Loucy (cell line): ENCODE data around the gene RUVBL1.

Source experiments
- H2AFZ ChIP-seq: fragments of 200-600 bp; sonication (generic); 2 replicates; pipeline ENCODE4 v1.6.0; 2016; ENCODE audit warnings: antibody characterized with exemption, mild to moderate bottlenecking, low read length, moderate library complexity
- H3F3A ChIP-seq: fragments of 200-600 bp; 2 replicates; pipeline ENCODE4 v1.6.0; 2016; ENCODE audit warnings: antibody characterized with exemption, low read depth, mild to moderate bottlenecking
- H3K27me3 ChIP-seq: fragments of 200-600 bp; sonication (generic); 2 replicates; pipeline ENCODE4 v1.6.1; 2014; ENCODE audit warnings: low read length, mild to moderate bottlenecking; ENCODE audit not compliant: insufficient read depth, poor library complexity, severe bottlenecking
- H3K36me3 ChIP-seq: fragments of 200-600 bp; sonication (generic); 2 replicates; pipeline ENCODE4 v1.6.1; 2016; ENCODE audit warnings: low read length; ENCODE audit not compliant: insufficient read depth
- H3K4me1 ChIP-seq: fragments of 200-600 bp; sonication (generic); 2 replicates; pipeline ENCODE4 v1.5.1; 2014; ENCODE audit warnings: low read length, mild to moderate bottlenecking; ENCODE audit not compliant: insufficient read depth, poor library complexity, severe bottlenecking
- H3K4me2 ChIP-seq: fragments of 200-600 bp; sonication (generic); 2 replicates; pipeline ENCODE4 v1.6.0; 2014; ENCODE audit warnings: antibody characterized with exemption, low read length, low read depth, mild to moderate bottlenecking; ENCODE audit not compliant: poor library complexity, severe bottlenecking
- H3K4me3 ChIP-seq: fragments of 200-600 bp; sonication (generic); 2 replicates; pipeline ENCODE4 v1.5.1; 2014; ENCODE audit warnings: low read length, mild to moderate bottlenecking, mixed read lengths; ENCODE audit not compliant: poor library complexity, severe bottlenecking
- H3K79me2 ChIP-seq: fragments of 200-600 bp; sonication (generic); 2 replicates; pipeline ENCODE4 v1.6.1; 2014; ENCODE audit warnings: low read length; ENCODE audit not compliant: insufficient read depth
- H3K9ac ChIP-seq: fragments of 200-600 bp; sonication (generic); 2 replicates; pipeline ENCODE4 v1.6.0; 2014; ENCODE audit warnings: mild to moderate bottlenecking, low read depth, low read length, moderate library complexity; ENCODE audit not compliant: poor library complexity, severe bottlenecking
- H3K9me2 ChIP-seq: fragments of 200-600 bp; sonication (generic); replicated peaks from 2 replicates; pipeline ENCODE4 v1.6.1; 2016; ENCODE audit warnings: low read depth, low read length, mixed read lengths
- H3K9me3 ChIP-seq: fragments of 200-600 bp; sonication (generic); 2 replicates; pipeline ENCODE4 v1.6.1; 2014; ENCODE audit warnings: mild to moderate bottlenecking, antibody characterized with exemption, low read length, low read depth; ENCODE audit not compliant: insufficient read depth
- H4K20me1 ChIP-seq: fragments of 200-600 bp; sonication (generic); 2 replicates; pipeline ENCODE4 v1.6.0; 2014; ENCODE audit warnings: antibody characterized with exemption, low read length, mild to moderate bottlenecking; ENCODE audit not compliant: insufficient read depth, poor library complexity, severe bottlenecking
- EZH2phosphoT487 ChIP-seq: fragments of 200-600 bp; IDR thresholded peaks from 2 replicates; pipeline ENCODE4 v1.6.1; 2018; ENCODE audit warnings: antibody characterized with exemption, mild to moderate bottlenecking, moderate library complexity, borderline replicate concordance
- TF ChIP-seq, protein P1 (sequence below): fragments of 200-600 bp; sonication (generic); conservative IDR thresholded peaks from 2 replicates; pipeline ENCODE4 v1.5.1; 2014; ENCODE audit warnings: mild to moderate bottlenecking, antibody characterized with exemption, low read length

Gene RUVBL1

DNA sequence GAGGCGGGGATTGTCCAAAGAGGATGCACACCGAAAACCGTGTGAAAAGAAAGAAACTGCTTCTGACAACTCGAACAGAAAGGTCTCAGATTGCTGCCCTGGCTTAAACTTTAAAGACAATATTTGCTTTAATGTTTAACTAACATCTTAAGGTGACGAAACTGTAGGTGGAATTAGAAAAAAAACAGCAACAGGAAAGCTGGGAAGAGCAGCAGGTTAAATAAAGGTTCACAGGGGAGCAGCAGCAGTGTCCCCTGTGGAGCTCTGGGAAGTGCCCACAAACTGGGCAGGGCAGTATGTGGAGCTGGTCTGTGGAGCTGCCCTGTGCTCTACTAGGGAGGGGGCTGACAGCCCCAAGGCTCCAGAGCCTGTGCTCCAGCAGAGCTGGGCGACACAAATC, 25.4 kb downstream of the RUVBL1 start:
- no peaks in the 10 kb centered on the region for H4K20me1 ChIP-seq
- H3K9ac ChIP-seq = no peak overlapping the region
- H3K9me3 ChIP-seq = no peaks in the 10 kb centered on the region
- peaks cover 74% of the 10 kb centered on the region; the same call in 1 of the 2 replicates for H3K36me3 ChIP-seq
- no peak overlapping the region for H3K4me2 ChIP-seq
- H3K4me3 ChIP-seq = no peak overlapping the region
- no peaks in the 10 kb centered on the region for H3K79me2 ChIP-seq
- H2AFZ ChIP-seq = no peak overlapping the region
- no peaks in the 10 kb centered on the region for H3K9me2 ChIP-seq
- no peaks in the 10 kb centered on the region for H3K27me3 ChIP-seq
- no peak for TF ChIP-seq EZH2phosphoT487
- TF ChIP-seq, protein P1, sequence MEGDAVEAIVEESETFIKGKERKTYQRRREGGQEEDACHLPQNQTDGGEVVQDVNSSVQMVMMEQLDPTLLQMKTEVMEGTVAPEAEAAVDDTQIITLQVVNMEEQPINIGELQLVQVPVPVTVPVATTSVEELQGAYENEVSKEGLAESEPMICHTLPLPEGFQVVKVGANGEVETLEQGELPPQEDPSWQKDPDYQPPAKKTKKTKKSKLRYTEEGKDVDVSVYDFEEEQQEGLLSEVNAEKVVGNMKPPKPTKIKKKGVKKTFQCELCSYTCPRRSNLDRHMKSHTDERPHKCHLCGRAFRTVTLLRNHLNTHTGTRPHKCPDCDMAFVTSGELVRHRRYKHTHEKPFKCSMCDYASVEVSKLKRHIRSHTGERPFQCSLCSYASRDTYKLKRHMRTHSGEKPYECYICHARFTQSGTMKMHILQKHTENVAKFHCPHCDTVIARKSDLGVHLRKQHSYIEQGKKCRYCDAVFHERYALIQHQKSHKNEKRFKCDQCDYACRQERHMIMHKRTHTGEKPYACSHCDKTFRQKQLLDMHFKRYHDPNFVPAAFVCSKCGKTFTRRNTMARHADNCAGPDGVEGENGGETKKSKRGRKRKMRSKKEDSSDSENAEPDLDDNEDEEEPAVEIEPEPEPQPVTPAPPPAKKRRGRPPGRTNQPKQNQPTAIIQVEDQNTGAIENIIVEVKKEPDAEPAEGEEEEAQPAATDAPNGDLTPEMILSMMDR = no peak
- H3K4me1 ChIP-seq = peaks cover 2% of the 10 kb centered on the region
- no peaks in the 10 kb centered on the region for H3F3A ChIP-seq

DNA sequence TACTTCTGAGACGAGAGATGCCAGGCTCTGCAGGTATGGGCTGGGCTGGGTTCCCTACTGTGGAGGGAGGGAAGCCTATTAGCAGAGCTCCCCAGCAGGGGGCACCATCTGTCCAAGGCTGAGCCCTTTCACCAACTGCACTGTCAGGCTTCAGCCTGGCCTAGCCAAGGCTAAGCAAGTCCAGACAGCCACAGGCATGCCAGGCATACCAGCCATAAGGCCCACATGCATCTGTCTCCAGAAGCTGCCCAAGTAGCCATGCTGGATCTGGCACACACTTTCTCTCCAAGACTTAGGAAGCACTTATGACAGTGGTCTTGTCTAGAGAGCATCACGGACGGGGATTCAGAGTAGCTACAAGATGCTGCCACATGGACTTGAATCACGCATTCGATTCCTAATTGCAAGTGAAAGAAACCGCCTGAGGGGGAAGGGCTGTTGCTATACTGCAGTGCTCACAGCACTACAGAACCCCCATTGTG, 28.3 kb downstream of the RUVBL1 start:
- Histone ChIP-seq H3K4me2 (no peak overlapping the region), H3K27me3 (no peaks in the 10 kb centered on the region), H3K4me1 (no peaks in the 10 kb centered on the region), H3F3A (no peaks in the 10 kb centered on the region), H4K20me1 (no peaks in the 10 kb centered on the region), H3K79me2 (no peaks in the 10 kb centered on the region), H3K9me2 (no peaks in the 10 kb centered on the region), H2AFZ (no peak overlapping the region), H3K9ac (peak overlapping the region; percentile 62), H3K36me3 (peaks cover 54% of the 10 kb centered on the region; the same call in 1 of the 2 replicates), H3K4me3 (no peak overlapping the region), H3K9me3 (no peaks in the 10 kb centered on the region)
- TF ChIP-seq, protein P1 = peak; percentile 88
- TF ChIP-seq EZH2phosphoT487 = no peak

DNA sequence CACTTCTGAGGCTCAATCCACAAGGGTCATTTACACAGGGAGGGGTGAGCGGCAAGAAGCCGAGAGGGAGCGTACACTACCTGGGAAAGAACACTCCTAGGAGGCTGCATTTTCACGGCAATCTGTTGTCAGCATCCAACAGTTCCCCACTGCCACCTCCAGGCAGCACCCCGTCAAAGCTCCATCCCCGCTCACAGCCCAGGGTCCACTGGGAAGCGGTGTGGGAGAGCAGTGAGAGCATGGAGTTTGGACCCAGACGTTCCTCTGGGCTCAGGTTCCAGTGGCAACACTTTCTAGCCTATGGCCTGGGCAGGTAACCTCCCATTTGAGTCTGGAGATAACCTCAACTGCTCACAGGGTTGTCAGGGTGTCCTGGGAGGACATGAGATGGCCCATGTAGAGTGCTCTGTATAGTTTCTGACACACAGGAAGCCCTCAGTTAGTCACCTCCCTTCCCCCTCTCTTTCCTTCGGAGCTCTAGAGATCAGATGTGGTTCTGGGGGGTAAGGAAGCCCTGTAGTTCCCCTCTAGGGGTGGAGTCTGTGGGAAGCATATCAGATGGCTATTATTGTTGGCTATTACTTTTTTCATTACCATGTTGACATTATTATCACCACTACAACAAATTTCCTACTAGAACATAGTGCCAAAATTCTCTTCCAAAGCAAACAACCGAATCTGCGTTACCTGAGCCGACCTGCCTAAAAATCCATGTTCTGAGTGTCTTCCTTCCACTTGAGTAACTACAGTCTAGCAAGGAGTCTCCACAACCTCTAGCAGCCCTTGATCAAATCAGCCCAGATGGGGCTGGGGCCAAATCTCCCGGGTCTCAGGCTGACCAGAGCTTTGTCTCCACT, 29.1 kb downstream of the RUVBL1 start:
- no peaks in the 10 kb centered on the region for H4K20me1 ChIP-seq
- no peak overlapping the region for H3K9ac ChIP-seq
- no peaks in the 10 kb centered on the region for H3K9me2 ChIP-seq
- peaks cover 46% of the 10 kb centered on the region; the same call in 1 of the 2 replicates for H3K36me3 ChIP-seq
- no peak overlapping the region for H2AFZ ChIP-seq
- H3F3A ChIP-seq = no peaks in the 10 kb centered on the region
- H3K4me1 ChIP-seq = no peaks in the 10 kb centered on the region
- no peak overlapping the region for H3K4me3 ChIP-seq
- TF ChIP-seq, protein P1 = no peak
- TF ChIP-seq EZH2phosphoT487 = no peak
- H3K9me3 ChIP-seq = no peaks in the 10 kb centered on the region
- no peaks in the 10 kb centered on the region for H3K79me2 ChIP-seq
- peak overlapping the region; percentile 36 for H3K4me2 ChIP-seq
- no peaks in the 10 kb centered on the region for H3K27me3 ChIP-seq
